Stimulated activated CD4-positive, alpha-beta T cell treated with anti-CD3 and anti-CD28 coated beads, Interleukin-15, amount 100 ng/mL, for 48 hours (primary cell): Measurements from ENCODE around the gene TSPEAR.
"Not testable (repeated sequence)": the region's sequence is repeated elsewhere in the genome, so short reads cannot be mapped to it uniquely, and the experiment has no call there.

Experiments used
- DNase-seq, 2 donors: peaks; one replicate each; pipeline ENCODE4 v3.0.0-alpha.2; 2020; ENCODE audit warnings: low read depth in 2 of 2

Gene TSPEAR

DNA sequence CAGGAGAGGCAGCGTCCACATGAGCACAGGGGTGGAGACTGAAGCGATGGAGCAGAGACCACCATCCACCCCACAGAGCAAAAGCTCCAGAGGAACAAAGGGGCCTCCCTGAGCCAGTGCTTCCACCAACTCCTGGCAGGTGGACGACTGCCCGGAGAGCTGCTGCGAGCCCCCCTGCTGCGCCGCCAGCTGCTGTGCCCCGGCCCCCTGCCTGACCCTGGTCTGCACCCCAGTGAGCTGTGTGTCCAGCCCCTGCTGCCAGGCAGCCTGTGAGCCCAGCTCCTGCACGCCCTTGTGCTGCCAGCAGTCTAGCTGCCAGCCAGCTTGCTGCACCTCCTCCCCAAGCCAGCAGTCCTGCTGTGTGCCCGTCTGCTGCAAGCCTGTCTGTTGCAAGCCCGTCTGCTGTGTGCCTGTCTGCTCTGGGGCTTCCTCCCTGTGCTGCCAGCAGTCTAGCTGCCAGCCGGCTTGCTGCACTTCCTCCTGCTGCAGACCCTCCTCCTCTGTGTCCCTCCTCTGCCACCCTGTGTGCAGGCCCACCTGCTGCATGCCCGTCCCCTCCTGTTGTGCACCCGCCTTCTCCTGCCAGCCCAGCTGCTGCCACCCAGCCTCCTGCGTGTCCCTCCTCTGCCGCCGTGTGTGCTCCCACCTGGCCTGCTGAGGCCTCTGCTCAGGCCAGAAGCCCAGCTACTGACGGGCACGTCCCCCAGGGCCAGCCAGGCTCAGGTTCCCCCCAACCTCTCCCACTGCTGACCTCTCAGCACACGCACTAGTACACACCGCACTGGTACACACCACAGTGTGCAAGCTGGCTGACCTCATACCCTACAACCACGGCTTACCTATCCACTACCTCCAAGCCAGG, 9.0 kb downstream of the TSPEAR start:
- no peak for DNase-seq

DNA sequence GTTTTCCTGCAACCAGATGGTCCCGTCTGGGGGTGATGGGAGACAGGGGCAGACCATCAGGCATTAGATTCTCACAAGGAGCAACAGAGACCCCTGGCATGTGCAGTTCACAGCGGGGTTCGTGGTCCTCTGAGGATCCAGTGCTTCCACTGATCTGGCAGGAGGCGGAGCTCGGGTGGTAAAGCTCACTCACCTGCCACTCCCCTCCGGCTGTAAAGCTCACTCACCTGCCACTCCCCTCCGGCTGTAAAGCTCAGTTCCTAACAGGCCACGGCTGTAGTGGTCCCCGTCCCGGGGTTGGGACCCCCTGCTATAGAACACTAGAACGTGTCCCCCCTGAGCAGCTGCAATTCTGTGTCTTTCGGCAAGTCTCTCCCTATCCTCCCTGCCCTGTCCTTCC, 9.8 kb downstream of the TSPEAR start:
- no peak for DNase-seq

DNA sequence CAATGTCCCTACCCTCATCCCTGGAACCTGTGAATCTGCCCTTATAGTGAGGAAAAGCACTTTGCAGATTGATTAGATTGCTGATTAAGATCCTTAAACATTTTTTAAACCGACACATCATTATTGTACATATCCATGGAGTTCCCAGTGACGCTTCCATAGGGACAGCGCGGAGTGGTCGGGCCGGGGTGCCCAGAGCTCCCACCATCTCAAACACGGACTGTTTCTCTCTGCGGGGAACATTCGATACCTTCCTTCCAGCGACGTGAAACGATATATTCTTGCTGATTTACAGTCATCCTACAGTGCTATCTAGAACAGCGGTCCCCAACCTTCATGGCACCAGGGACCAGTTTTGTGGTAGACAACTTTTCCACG, 10.4 kb downstream of the TSPEAR start:
- no peak for DNase-seq

DNA sequence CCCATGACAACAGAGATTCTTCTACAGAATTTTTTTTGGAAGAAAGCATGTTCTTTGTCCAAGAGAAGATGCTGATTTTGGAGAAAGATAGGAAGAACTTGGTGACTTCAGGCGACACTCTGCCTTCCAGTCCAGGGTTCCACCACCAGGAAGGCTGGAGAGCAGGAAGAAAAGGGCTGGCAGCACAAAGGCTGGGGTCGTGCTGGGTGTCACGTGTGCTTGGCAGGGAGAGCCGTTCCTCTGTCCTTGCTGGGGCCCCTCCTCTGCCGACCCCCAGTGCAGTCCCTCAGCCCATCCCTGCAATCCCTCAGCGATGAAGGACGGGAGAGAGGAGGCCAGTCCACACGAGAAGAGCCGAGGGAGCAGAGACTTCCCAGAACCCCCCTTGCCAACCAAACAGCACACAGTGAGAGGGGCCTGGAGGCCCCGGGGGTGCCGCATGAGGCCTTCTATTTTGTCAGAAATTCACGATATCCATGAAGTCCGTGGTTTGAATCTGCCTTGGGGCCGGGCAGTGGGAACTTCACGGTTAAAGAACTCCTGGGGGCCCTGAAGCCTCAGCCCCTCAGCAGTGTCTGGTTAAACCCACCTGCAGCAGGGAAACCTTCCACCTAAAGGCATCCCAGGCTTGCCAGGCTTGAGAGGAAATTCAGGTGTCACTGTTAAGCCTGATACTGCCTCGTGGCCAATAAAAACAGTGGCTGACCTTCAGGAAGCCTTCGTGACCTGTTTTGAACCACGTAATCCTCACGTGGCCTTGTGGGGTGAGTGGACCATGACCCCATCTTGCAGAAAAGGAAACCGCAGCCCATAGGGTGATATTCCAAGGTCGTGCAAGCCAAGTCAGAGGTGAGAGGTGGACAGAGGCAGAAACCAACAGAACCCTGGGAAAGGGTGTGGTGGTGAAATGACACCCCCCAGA, 11.0 kb downstream of the TSPEAR start:
- no peak for DNase-seq

DNA sequence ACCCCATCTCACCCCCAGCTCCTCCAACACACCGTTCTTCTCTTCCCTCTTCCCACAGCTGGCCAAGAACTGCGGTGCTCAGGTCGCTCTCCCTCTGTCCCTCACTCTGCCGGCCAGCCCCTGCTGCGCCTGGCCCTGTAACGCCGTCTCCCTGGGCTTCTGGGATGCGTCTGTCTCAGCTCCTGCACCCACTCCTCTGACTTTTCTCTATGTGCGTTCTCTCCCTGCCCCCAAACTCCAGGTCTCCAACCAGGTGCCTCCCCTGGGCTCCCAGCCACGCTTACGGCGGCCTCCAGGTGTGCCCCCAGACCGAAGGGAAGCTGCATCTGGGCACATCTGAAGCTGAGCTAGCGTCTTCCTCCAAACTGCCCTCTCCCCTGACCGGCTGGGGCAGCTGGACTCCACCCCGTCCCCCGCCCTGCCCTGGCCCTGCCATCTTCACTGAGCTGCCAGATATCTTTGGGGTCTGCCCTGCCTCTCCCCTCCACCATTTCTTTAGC, 11.8 kb downstream of the TSPEAR start:
- no peak for DNase-seq

DNA sequence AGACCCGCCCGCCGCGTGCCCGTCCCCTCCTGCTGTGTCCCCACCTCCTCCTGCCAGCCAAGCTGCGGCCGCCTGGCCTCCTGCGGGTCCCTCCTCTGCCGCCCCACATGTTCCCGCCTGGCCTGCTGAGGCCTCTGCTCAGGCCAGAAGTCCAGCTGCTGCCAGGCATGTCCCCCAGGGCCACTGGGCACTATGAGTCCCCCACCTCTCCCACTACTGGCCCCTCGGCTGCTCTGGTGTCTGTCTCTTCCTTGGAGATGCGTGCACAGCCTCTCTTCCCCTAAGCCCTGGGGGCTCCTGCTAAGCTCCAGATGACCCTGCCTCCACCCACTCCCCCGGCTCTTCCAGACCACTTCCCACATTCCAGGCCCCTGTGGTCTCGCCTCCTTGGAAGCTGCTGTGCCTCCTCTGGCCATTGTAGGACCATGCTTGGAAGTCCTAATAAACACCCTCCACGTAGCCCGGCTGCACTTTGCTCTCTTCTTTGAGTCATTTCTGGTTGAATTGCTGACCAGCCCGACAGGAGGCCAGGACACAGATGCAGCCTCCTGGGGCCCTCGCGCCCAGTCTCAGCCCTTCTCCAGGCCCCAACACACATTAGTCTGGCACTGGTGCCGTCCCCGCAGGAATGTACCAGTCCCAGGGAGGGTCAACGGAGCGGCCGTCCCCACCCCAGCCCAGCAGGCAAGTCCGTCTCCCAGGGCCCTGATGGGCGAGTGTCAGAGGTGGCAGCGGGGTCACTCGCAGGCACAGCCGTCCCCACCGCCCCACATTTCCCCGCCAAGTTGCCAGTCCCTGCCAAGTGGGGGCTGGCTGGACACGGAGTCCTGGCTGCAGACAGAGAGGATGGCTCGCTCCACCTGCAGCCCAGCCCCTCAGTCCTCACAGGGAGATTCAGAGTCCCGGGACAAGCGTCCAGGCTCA, 13.3 kb downstream of the TSPEAR start:
- no peak for DNase-seq

DNA sequence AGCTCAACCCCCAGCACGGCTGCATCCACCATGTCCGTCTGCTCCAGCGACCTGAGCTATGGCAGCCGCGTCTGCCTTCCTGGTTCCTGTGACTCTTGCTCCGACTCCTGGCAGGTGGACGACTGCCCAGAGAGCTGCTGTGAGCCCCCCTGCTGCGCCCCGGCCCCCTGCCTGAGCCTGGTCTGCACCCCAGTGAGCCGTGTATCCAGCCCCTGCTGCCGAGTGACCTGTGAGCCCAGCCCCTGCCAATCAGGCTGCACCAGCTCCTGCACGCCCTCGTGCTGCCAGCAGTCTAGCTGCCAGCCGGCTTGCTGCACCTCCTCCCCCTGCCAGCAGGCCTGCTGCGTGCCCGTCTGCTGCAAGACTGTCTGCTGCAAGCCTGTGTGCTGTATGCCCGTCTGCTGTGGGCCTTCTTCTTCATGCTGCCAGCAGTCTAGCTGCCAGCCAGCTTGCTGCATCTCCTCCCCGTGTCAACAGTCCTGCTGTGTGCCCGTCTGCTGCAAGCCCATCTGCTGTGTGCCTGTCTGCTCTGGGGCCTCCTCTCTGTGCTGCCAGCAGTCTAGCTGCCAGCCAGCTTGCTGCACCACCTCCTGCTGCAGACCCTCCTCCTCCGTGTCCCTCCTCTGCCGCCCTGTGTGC, 14.1 kb downstream of the TSPEAR start, which contains the start of gene KRTAP10-12:
Gene KRTAP10-12 (plus strand): TSS at position 1 of the 639 bp plus-strand sequence. CDS start 30 bp downstream, at position 31.
- DNase-seq = not testable (repeated sequence)

DNA sequence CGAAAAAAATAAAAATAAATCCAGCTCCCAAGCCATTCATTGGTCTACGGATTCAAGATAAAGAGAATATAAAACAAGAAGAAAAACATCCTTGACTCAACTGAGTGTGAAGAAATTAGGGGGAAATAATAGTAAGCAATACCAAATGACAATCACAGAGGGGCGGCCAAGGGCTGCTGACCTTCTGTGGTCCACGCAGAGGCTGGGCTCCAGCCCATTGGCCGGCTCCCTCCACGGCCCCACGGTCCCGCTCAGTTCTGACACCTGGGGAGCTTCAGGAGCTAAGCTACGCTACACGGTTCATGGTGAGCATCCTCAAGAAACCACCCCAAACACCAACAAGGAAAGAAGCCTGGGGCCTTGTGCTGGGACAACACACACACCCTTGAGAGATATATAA, 14.8 kb downstream of the TSPEAR start:
- no peak for DNase-seq

DNA sequence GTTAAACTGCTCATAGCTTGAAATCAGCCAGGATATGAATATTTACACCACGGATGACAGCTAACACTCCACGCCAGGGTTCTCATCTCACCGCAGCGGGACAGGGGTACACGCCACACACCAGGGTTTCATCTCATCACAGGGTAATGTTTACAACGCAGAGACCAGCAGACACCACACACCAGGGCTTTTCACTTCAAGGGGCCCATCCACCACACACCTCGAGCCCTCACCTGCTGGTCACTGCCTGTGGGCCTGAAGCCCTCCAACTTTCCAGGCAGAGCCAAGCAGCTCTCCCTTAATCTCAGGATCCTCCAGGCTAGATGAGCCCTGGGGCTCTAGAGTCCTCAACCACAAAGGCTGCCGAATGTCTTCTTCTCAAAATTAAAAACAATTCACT, 15.7 kb downstream of the TSPEAR start:
- no peak for DNase-seq

DNA sequence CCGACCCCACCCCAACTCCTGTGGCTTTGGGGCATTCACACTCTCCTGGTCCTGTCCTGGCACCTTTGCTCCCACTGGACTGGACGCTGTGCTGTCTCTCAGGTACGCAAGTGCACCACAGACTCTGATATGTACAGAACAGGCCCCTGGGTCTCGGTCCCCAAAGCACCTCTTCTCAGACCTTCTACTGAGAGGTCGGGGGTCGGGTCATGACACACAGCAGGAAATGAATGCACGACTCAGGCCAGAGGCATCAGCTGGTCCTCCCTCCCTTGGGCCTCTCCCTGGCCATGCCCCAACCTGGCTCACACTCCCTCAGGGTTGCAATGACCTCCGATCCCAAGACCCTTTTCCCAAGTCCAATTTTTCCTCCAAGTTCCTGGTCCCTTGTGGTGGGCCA, 16.2 kb downstream of the TSPEAR start:
- no peak for DNase-seq

DNA sequence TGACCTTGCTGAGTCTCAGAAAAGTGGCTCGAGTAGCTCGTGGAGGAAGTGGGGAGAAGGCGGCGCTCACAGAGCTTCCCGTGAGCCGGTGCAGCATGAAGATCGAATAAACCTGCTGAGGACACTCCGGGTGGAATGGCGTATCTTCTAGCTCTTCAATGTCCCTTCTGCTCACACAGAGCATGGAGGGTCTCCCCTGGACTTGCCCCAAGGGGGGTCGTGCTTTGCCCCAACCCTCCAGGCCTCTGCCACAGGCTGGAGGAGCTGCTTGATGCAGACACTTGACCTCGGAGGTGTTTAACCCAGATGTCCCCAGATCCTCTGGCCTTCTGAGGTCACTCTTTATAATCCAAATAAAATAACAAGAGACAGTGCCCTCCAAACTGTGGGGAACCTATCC, 16.6 kb downstream of the TSPEAR start:
- no peak for DNase-seq

DNA sequence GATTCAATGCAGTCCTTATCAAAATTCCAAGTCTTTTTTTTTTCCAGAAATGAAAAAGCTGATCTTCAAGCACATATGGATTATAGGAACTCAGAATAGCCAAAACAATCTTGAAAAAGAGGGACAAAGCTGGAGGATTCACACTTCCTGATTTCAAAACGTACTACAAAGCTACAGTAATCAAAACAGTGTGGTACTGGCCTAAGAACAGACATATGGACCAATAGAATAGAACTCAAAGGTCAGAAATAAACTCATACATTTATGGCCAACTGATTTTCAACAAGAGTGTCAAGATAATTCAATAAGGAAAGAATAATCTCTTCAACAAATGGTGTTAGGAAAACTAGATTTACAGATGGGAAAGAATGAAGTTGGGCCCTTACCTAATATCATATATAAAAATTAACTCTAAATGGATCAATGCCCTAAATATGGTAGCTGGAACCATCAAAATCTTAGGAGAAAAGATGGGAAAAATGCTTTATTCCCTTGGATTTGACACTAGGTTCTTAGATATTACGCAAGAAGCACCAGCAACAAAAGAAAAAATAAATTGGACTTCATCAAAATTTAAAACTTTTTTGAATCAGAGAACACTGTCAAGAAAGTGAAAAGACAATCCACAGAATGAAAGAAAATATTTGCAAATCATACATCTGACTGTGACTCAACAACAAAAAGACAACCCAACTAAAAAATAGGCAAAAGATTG, 18.4 kb downstream of the TSPEAR start:
- DNase-seq = no peak

DNA sequence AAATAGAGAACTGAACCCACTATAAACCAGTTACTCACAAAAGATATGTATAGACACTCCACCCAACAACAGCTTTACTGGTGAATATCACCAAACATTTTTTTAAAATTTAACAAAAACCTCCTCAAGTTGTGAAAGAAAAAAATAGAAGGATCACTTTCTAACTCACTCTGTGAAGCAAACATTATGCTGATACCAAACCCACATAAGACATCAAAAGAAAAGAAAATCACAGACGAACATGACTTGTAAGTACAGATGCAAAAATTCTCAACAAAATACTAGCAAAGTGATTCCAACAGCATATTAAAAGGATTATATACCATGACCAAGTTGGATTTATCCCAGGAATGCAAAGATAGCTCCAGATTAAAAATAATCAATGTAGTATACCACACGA, 19.7 kb downstream of the TSPEAR start:
- no peak for DNase-seq

DNA sequence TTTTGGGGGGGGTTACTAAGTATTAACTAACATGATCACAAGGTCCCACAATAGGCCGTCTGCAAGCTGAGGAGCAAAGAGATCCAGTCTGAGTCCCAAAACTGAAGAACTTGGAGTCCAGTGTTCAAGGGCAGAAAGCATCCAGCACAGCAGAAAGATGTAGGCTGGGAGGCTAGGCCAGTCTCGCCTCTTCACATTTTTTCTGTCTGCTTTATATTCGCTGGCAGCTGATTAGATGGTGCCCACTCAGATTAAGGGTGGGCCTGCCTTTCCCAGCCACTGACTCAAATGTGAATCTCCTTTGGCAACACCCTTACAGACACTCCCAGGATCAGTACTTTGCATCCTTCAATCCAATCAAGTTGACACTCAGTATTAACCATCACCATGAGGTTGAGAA, 21.6 kb downstream of the TSPEAR start:
- DNase-seq = not testable (repeated sequence)

DNA sequence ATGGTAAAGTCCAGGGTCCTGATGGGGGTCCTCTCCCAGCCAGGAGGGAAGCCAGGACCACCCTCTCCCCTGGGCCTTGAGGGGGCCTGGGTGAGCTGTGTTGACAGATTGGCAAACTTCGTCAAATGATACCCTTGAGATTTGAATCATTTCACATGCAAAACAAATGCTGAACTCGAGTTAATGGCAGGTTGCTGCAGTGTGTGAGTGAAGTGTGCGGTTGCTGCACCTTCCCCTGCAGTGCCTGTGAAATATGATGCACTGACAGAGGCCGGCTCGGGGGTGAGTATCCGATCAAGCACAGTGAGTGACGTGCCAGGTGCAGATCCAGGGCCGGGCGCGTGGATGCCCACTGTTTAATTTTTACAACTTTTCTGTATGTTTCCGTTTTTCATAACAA, 23.7 kb downstream of the TSPEAR start:
- DNase-seq = no peak

DNA sequence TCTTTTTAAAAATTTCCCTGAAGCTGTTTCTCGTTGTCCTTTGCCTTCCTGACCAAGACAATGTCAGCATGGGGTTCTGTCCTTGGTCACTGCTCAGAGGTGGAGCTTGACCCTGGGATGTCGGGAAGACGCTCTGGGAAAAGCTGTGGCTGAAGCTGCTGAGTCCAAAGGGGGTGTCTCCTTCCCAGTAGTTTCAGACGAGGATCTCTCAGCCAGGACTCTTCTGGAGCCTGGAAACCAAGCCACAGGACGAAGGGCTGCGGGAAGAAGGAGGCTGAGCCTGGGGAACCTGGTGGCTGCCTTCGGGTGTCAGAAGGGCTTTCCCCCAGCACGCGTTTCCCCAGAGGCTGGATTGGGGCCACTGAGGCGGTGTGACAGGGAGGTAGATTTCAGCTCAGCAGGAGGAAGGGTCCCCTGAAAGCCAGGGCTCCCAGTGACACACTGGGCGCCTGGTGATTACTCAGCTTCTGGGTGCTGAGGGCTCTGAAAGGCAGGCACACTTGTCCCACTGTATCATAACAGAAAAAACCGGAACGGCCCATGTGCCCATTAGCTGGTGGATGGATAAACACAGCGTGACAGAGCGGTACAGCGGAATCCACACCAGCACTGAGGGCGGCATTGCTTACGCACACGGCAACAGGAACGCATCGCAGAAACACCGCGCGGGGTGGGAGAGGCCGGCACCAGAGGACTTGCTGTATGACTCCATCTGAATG, 24.4 kb downstream of the TSPEAR start:
- no peak for DNase-seq

DNA sequence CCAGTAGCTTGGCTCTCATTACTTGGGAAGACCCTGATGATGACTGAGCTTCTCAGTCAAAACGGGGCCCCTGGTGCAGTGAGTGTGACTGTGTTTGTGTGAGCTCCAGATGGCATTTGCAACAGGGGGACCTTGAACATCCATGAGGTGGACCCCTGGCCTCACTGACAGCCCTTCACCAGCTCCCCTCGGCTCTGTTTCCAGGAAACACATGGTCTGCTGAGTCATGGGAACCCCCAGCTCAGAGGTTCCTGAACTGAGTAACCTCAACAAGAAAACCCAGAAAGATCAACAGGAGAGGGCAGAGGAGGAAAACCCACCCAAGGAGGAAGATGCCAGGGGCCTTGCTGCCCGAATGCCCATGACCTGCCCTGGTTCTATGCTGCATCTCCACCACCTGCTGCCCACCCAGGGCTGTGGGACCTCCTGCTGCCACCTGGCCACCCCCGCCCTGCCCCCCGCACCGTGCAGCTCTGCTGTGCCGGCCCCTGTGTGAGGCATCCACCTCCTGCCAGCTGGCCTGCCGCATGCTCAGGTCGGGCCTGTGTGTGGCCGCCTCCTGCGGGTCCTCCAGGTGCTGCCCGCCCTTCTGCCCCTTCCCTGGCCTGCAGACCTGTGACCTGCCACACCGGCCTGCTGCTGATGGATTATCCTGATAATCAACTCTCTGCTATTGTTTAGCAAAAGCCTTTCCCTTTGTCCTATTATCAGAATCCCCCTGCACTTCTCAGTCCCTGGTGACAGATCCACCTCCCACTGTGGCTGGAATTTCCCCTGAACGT, 25.2 kb downstream of the TSPEAR start:
- no peak for DNase-seq

DNA sequence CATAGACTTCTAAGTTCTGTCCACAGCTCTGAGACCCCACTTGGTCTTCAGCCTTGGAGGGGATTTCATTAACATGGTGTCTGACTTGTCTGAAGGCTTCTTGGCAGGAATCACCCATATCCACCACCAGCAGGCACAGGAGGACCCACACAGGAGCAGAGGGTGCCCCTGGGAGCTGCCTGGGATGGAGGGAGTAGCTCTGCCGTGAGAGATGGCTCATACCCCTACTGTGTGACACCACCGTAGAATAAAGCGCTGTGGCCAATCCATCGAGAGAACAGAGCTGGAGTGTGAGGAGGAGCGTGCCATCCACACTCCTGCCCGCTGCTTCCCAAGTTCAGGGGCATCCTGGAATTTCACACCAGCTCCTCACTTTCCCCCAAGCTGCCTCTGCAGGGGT, 26.3 kb downstream of the TSPEAR start:
- not testable (repeated sequence) for DNase-seq

DNA sequence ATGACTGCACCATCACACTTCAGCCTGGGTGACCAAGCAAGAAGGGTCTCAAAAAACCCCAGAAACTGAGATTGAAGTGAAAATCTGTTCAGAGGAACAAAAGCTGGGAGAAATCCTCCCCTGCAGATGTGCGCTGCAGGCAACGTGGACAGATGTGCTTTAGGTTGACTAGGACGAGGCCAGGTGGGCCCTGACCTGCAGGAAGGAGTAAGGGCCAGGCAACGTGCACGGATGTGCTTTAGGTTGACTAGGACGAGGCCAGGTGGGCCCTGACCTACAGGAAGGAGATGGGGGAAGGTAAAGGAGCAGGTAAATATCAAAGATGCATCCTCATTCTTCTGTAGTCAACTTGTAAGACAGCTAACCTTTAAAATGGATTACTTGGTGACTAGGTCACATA, 26.9 kb downstream of the TSPEAR start:
- no peak for DNase-seq
